HG03457 (cell line): ENCODE results near the gene WDR27.
"Not testable (repeated sequence)": the region's sequence is repeated elsewhere in the genome, so short reads cannot be mapped to it uniquely, and the experiment has no call there.

Source experiments
- ATAC-seq: cut with Tn5 transposase; IDR thresholded peaks from one replicate; pipeline ENCODE4 v1.9.1; 2021; ENCODE audit warnings: moderate number of reproducible peaks; ENCODE audit not compliant: unreplicated experiment

WDR27 gene

GRCh38 chr6:169664227-169664626 lies 37.6 kb downstream of the WDR27 start:
- ATAC-seq: no peak

GRCh38 chr6:169663468-169663867 lies 38.4 kb downstream of the WDR27 start:
- no peak for ATAC-seq

GRCh38 chr6:169661391-169661756 lies 40.5 kb downstream of the WDR27 start:
- no peak for ATAC-seq

- no peak for ATAC-seq
These were observed 41.0 kb downstream of the WDR27 start for GRCh38 chr6:169660751-169661390.

- no peak for ATAC-seq
These were observed 41.8 kb downstream of the WDR27 start for GRCh38 chr6:169659820-169660610.

GRCh38 chr6:169657284-169657610 lies 44.6 kb downstream of the WDR27 start:
- ATAC-seq: no peak

- ATAC-seq: no peak
These were observed 45.1 kb downstream of the WDR27 start for GRCh38 chr6:169656546-169657283.

GRCh38 chr6:169654598-169655391 lies 47.0 kb downstream of the WDR27 start:
- ATAC-seq: no peak

- no peak for ATAC-seq
These were observed 48.1 kb downstream of the WDR27 start for GRCh38 chr6:169653691-169654090.

GRCh38 chr6:169652896-169653295 lies 48.9 kb downstream of the WDR27 start:
- ATAC-seq: no peak

GRCh38 chr6:169651498-169651897 lies 50.3 kb downstream of the WDR27 start:
- ATAC-seq: no peak

- ATAC-seq: no peak
These were observed 50.9 kb downstream of the WDR27 start for GRCh38 chr6:169650959-169651292.

- no peak for ATAC-seq
These were observed 51.4 kb downstream of the WDR27 start for GRCh38 chr6:169650241-169650958.

- no peak for ATAC-seq
These were observed 53.2 kb downstream of the WDR27 start for GRCh38 chr6:169648617-169649016.

GRCh38 chr6:169648092-169648491 lies 53.7 kb downstream of the WDR27 start:
- no peak for ATAC-seq

GRCh38 chr6:169647637-169648036 lies 54.2 kb downstream of the WDR27 start:
- ATAC-seq: no peak

GRCh38 chr6:169646906-169647567 lies 54.8 kb downstream of the WDR27 start:
- ATAC-seq: no peak

- ATAC-seq: not testable (repeated sequence)
These were observed 56.4 kb downstream of the WDR27 start for GRCh38 chr6:169645459-169645858.

- ATAC-seq: no peak
These were observed 58.3 kb downstream of the WDR27 start for GRCh38 chr6:169643521-169643920.

- ATAC-seq: no peak
These were observed 59.4 kb downstream of the WDR27 start for GRCh38 chr6:169642455-169642854.
